ENCODE data around the gene TENT4B. TPM values are rescaled to one million over a fixed set of nuclear protein-coding genes. Genes with fewer than 3 reads are reported as not detected.
A peak's percentile ranks its signal among the peaks of the same experiment; 100 is the strongest.

TENT4B gene
- total RNA-seq, 8 experiments from 2014 or later, result 8.4 to 19.8 (median 10.1) TPM

DNA sequence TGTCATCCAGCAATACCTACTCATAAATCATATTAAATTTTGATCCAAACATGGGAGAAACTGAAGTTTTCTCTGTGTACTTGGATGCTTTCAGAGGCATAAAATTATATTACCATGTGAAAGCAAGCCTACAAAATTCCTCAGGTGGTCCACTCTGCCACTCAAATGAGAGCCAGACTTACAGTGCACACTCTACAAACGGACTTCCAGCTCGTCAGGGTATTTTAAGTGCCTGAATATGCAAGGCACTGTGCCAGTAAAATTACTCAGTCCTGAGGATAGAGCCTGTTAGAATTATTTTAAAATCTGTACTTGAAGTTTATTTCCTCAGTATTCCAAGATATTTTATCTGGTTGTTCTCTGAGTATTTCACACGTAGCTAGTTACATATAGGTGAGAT is 54.5 kb downstream of the TENT4B start:
- ATAC-seq (replicated peaks in 6 of 8), result peak in 3 of 8 experiments; percentile 10 to 46 (median 36)
- no peak overlapping the region for H3K27ac ChIP-seq
- no peak overlapping the region for H3K4me3 ChIP-seq
- in situ Hi-C loops (cut with MboI; ENCODE audit: low pct_unique_long_range_greater_than_20kb in 2 of 9, low sequenced_read_pairs in 9 of 9, unreplicated experiment in 9 of 9), result loop anchor here in 2 of 9 experiments (25.0 kb wide), 3 partner anchors 95 to 455 kb away; partner anchors contain the start of gene CNEP1R1 (in 1 of the 2)
- peaks cover 9 to 12% of the 10 kb centered on the region in 2 donors for H3K4me1 ChIP-seq (replicated peaks in 1 of 2)
- 0 to 92% (median 81%) methylated on average over 2 to 3 of the region's 3 CpGs; no CpG with 5 or more reads in 6 of the 10 experiments for WGBS, 10 experiments

DNA sequence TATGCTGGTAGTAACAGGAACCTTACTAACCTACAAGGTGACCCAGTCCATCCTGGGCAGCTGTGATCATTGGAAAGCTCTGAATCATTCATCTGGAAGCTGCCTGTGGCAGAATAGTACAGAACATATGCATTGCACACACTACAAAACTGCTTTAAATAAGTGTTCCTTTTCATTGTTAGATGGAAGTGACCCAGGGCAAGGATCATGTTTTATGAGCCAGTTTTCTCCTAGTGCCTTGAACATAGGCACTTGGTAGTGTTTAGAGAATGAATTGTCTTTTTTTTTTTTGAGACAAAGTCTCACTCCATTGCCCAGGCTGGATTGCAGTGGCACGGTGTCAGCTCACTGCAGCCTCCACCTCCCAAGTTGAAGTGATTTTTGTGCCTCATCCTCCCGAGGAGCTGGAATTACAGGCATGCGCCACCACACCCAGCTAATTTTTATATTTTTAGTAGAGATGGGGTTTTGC is 55.4 kb downstream of the TENT4B start:
- peak in 3 of 8 experiments; percentile 36 to 49 (median 38) for ATAC-seq (replicated peaks in 6 of 8)
- Histone ChIP-seq H3K4me1 (replicated peaks in 1 of 2) (peaks cover 3 to 9% of the 10 kb centered on the region in 2 donors), H3K4me3 (no peak overlapping the region), H3K27ac (no peak overlapping the region)
- in situ Hi-C loops (cut with MboI; ENCODE audit: low pct_unique_long_range_greater_than_20kb in 2 of 9, low sequenced_read_pairs in 9 of 9, unreplicated experiment in 9 of 9), result loop anchor here in 2 of 9 experiments (25.0 kb wide), 3 partner anchors 96 to 454 kb away; partner anchors contain the start of gene CNEP1R1 (in 1 of the 2)
- 67 to 100% methylated on average over 1 to 3 of the region's 3 CpGs; no CpG with 5 or more reads in 8 of the 10 experiments for WGBS, 10 experiments

DNA sequence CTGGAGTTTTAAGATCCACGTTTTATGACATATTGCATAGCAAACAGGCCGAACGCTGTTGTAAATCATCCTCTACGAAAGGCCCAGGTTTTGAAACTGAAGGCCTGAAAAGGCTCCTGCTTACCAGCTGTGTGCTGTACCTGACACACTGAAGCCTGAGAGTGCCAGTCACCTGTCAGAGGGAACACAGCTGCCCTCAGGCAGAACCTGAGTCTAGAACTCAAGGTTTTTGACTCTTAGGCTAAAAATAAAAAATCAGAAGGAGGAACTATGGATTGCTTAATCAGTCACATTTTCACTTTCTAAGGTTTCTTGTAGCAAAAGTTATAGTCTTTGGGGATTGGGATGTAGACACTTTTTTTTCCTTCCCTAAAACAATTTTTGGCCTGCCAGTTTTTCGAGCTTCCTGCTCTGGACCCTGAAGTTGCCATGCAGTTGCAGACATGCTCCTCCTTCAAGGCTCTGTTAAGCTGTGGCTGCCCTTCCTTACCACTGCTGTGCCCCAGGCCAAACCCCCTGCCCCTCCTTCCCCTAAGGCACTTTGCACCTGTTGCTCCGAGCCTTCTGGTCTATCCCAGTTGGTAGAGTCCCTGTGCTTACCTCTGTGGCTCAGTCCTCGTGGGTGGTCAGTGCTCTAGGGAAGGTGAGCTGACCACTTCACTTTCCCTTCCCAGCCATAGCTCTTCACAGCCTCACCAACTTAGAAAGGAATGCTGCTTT is 56.6 kb downstream of the TENT4B start:
- in situ Hi-C loops (cut with MboI; ENCODE audit: low pct_unique_long_range_greater_than_20kb in 2 of 9, low sequenced_read_pairs in 9 of 9, unreplicated experiment in 9 of 9), result loop anchor here in 2 of 9 experiments (25.0 kb wide), 3 partner anchors 97 to 453 kb away; partner anchors contain the start of gene CNEP1R1 (in 1 of the 2)
- peak in 1 of 8 experiments; percentile 6 for ATAC-seq (replicated peaks in 6 of 8)
- Histone ChIP-seq H3K4me1 (replicated peaks in 1 of 2) (peaks cover 3 to 9% of the 10 kb centered on the region in 2 donors), H3K4me3 (no peak overlapping the region), H3K27ac (no peak overlapping the region)
- WGBS, 10 experiments, result 50 to 94% (median 89%) methylated on average over 1 to 4 of the region's 7 CpGs; no CpG with 5 or more reads in 3 of the 10 experiments

- in situ Hi-C loops (cut with MboI; ENCODE audit: low pct_unique_long_range_greater_than_20kb in 2 of 9, low sequenced_read_pairs in 9 of 9, unreplicated experiment in 9 of 9), result loop anchor here in 2 of 9 experiments (25.0 kb wide), 3 partner anchors 98 to 452 kb away; partner anchors contain the start of gene CNEP1R1 (in 1 of the 2)
- H3K4me1 ChIP-seq (replicated peaks in 1 of 2), result peaks cover 3 to 9% of the 10 kb centered on the region in 2 donors
- peak; percentile 75 to 99 (median 96) for ATAC-seq (replicated peaks in 6 of 8)
These were observed 57.3 kb downstream of the TENT4B start for GRCh38 chr16:50210266-50211038.

GRCh38 chr16:50213939-50214519 is 60.9 kb downstream of the TENT4B start:
- H3K4me1 ChIP-seq (replicated peaks in 1 of 2), result peaks cover 0 to 4% of the 10 kb centered on the region in 2 donors
- in situ Hi-C loops (cut with MboI; ENCODE audit: low pct_unique_long_range_greater_than_20kb in 2 of 9, low sequenced_read_pairs in 9 of 9, unreplicated experiment in 9 of 9), result loop anchor here in 2 of 9 experiments (25.0 kb wide), 3 partner anchors 102 to 448 kb away; partner anchors contain the start of gene CNEP1R1 (in 1 of the 2)
- ATAC-seq (replicated peaks in 6 of 8), result peak in 3 of 8 experiments; percentile 19 to 29 (median 25)
- H3K27ac ChIP-seq, result no peak overlapping the region
- H3K4me3 ChIP-seq, result no peak overlapping the region
- WGBS, 10 experiments, result 0 to 80% (median 40%) methylated on average over 1 to 4 of the region's 4 CpGs; no CpG with 5 or more reads in 1 of the 10 experiments

More at GRCh38 chr16:50210266-50211038, 57.3 kb downstream of the TENT4B start:
- Histone ChIP-seq H3K4me3 (no peak overlapping the region), H3K27ac (no peak overlapping the region)
- WGBS, 10 experiments, result 0 to 80% (median 40%) methylated on average over 1 to 5 of the region's 5 CpGs

GRCh38 chr16:50215680-50216079 is 62.6 kb downstream of the TENT4B start:
- Histone ChIP-seq H3K27ac (no peak overlapping the region), H3K4me3 (no peak overlapping the region), H3K4me1 (replicated peaks in 1 of 2) (no peaks in the 10 kb centered on the region)
- in situ Hi-C loops (cut with MboI; ENCODE audit: low pct_unique_long_range_greater_than_20kb in 2 of 9, low sequenced_read_pairs in 9 of 9, unreplicated experiment in 9 of 9), result loop anchor here in 2 of 9 experiments (25.0 kb wide), 3 partner anchors 103 to 447 kb away; partner anchors contain the start of gene CNEP1R1 (in 1 of the 2)
- ATAC-seq (replicated peaks in 6 of 8), result no peak
- 72 to 100% (median 89%) methylated on average over 1 to 4 of the region's 4 CpGs; no CpG with 5 or more reads in 1 of the 10 experiments for WGBS, 10 experiments

GRCh38 chr16:50216231-50216630 is 63.1 kb downstream of the TENT4B start:
- no peak for ATAC-seq (replicated peaks in 6 of 8)
- WGBS, 10 experiments, result 67 to 100% (median 100%) methylated on average over 1 to 5 of the region's 6 CpGs; no CpG with 5 or more reads in 2 of the 10 experiments
- in situ Hi-C loops (cut with MboI; ENCODE audit: low pct_unique_long_range_greater_than_20kb in 2 of 9, low sequenced_read_pairs in 9 of 9, unreplicated experiment in 9 of 9), result loop anchor here in 2 of 9 experiments (25.0 kb wide), 3 partner anchors 104 to 446 kb away; partner anchors contain the start of gene CNEP1R1 (in 1 of the 2)
- Histone ChIP-seq H3K27ac (no peak overlapping the region), H3K4me3 (no peak overlapping the region), H3K4me1 (replicated peaks in 1 of 2) (no peaks in the 10 kb centered on the region)

DNA sequence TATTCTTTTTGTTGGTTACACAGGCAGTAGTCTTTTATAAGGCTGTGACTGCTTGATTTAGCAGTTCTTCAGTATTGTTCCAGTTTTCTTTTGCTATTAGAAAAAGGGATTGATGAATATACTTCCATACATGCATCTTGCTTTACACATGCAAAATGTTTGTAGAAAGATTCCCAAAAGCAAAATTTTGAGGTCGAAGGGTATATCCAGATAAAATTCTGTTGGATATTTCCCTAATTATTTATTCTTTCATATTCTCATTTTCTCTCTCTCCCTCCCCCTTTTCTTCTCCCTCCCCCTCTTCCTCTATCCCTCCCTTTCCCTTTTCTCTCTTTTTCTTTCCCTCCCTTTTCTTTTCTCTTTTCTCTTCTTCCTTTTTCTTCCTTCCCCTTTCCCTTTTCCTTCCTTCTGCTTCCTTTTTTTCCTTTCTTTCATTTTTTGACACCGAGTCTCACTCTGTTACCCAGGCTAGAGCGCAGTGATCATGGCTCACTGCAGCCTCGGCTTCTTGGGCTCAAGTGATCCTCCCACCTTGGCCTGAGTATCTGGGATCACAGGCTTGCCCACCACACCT is 66.4 kb downstream of the TENT4B start:
- in situ Hi-C loops (cut with MboI; ENCODE audit: low pct_unique_long_range_greater_than_20kb in 2 of 9, low sequenced_read_pairs in 9 of 9, unreplicated experiment in 9 of 9), result loop anchor here in 2 of 9 experiments (25.0 kb wide), 3 partner anchors 107 to 443 kb away; partner anchors contain the start of gene CNEP1R1 (in 1 of the 2)
- no peak for ATAC-seq (replicated peaks in 6 of 8)
- WGBS, 10 experiments, result 40 to 100% (median 93%) methylated on average over 1 to 4 of the region's 4 CpGs; no CpG with 5 or more reads in 2 of the 10 experiments
- Histone ChIP-seq H3K4me3 (no peak overlapping the region), H3K27ac (no peak overlapping the region), H3K4me1 (replicated peaks in 1 of 2) (no peaks in the 10 kb centered on the region)

GRCh38 chr16:50224286-50224685 is 71.2 kb downstream of the TENT4B start:
- 67 to 100% (median 93%) methylated on average over 1 to 3 of the region's 3 CpGs; no CpG with 5 or more reads in 1 of the 10 experiments for WGBS, 10 experiments

GRCh38 chr16:50227120-50227519 is 74.0 kb downstream of the TENT4B start:
- 0 to 100% (median 20%) methylated on average over 1 to 3 of the region's 3 CpGs; no CpG with 5 or more reads in 5 of the 10 experiments for WGBS, 10 experiments
- in situ Hi-C loops (cut with MboI; ENCODE audit: low pct_unique_long_range_greater_than_20kb in 2 of 9, low sequenced_read_pairs in 9 of 9, unreplicated experiment in 9 of 9), result no loop called here
- H3K27ac ChIP-seq, result no peak overlapping the region
- H3K4me3 ChIP-seq, result no peak overlapping the region
- no peaks in the 10 kb centered on the region for H3K4me1 ChIP-seq (replicated peaks in 1 of 2)
- ATAC-seq (replicated peaks in 6 of 8), result peak in 2 of 8 experiments; percentile 83 to 85

More at GRCh38 chr16:50224286-50224685, 71.2 kb downstream of the TENT4B start:
- ATAC-seq (replicated peaks in 6 of 8), result peak in 1 of 8 experiments; percentile 30
- in situ Hi-C loops (cut with MboI; ENCODE audit: low pct_unique_long_range_greater_than_20kb in 2 of 9, low sequenced_read_pairs in 9 of 9, unreplicated experiment in 9 of 9), result loop anchor here in 2 of 9 experiments (25.0 kb wide), 3 partner anchors 112 to 438 kb away; partner anchors contain the start of gene CNEP1R1 (in 1 of the 2)
- Histone ChIP-seq H3K4me1 (replicated peaks in 1 of 2) (no peaks in the 10 kb centered on the region), H3K4me3 (no peak overlapping the region), H3K27ac (no peak overlapping the region)

DNA sequence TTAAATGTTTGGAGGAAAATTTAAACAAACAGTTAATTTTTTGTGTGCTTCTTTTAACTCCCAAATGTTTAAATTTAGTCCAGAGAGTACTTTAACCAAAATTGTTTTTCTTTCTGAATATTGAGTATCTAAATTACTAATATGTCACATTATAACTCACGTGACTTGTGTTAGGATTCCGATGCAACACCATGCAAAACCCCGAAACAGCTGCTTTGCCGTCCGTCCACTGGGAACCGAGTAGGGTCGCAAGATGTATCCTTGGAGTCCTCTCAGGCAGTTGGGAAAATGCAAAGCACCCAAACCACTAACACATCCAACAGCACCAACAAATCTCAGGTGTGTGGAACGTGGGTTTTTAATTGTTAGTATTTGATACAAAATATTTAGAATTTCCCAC is 74.6 kb downstream of the TENT4B start:
- in situ Hi-C loops (cut with MboI; ENCODE audit: low pct_unique_long_range_greater_than_20kb in 2 of 9, low sequenced_read_pairs in 9 of 9, unreplicated experiment in 9 of 9), result no loop called here
- no peaks in the 10 kb centered on the region for H3K4me1 ChIP-seq (replicated peaks in 1 of 2)

More for the DNA sequence above, 74.6 kb downstream of the TENT4B start:
- no peak overlapping the region for H3K27ac ChIP-seq
- WGBS, 10 experiments, result 75 to 86% (median 83%) methylated on average over 4 to 8 of the region's 8 CpGs; no CpG with 5 or more reads in 3 of the 10 experiments
- no peak overlapping the region for H3K4me3 ChIP-seq
- no peak for ATAC-seq (replicated peaks in 6 of 8)

Data from motor neuron (in vitro differentiated cells).